Limb (tissue), 2 donors: ENCODE data around the gene NOTCH4.

Experiments
- DNase-seq, 2 donors: peaks; one replicate each; pipeline ENCODE4 v3.0.0-alpha.2; 2016; ENCODE audit errors: extremely low spot score in 2 of 2

Gene NOTCH4

DNA sequence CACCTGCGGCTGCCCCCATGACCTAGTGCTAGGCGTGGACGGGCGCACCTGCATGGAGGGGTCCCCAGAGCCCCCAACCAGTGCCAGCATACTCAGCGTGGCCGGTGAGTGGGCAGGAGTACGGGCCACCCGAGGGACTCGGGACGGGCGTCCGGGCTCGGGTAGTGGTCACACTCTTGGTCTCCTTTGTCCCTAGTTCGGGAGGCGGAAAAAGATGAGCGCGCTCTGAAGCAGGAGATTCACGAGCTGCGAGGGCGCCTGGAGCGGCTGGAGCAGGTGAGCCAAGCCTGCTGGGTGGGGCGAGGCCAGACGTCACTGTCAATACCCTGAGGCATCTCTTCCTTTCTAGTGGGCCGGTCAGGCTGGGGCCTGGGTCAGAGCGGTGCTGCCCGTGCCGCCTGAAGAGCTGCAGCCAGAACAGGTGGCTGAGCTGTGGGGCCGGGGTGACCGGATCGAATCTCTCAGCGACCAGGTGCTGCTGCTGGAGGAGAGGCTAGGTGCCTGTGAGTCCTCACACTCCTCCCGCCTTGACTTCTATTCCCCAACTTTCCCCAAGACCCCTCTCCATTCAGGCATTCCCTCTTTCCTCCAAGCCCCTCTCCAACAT, 56.6 kb downstream of the NOTCH4 start:
- no peak for DNase-seq

DNA sequence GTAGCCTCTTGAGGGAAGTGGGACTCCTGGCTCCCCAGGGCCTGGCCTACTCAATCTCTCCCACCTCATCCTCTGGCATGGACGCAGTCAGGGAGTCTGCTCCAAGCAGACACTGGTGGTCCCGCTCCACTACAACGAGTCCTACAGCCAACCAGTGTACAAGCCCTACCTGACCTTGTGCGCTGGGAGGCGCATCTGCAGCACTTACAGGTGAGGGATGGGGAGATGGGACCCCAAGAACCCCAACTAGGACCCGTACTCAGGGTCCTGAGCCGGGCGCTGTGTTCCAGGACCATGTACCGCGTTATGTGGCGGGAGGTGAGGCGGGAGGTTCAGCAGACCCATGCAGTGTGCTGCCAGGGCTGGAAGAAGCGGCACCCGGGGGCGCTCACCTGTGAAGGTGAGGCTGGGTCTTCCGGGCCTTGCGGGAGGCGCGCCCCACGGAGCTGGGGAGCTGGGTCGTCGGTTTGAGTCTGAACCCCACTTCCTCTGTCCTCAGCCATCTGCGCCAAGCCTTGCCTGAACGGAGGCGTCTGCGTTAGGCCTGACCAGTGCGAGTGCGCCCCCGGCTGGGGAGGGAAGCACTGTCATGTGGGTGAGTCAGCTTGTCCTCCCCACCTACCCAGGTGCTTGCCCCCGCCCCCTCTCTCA, 57.3 kb downstream of the NOTCH4 start:
- DNase-seq = no peak

DNA sequence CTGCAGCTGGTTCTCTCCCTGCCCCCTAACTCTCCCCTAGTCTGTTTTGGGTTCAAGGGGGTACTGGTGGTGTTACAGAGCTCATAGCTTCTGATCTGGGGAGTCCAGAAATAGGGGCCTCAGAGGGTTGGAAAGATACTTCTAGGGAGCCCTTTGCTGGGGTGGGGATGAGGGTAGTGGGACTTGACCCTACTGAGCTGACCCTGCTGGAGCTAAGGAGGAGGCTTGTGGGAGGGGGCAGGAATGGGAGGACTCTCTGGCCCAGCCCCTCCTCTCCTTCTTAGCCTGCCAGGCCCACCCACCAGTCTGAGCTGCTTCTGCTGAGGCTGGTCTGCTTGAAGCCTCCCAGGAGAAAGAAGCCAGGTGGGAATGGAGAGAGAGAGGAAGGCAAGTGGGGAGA, 59.6 kb downstream of the NOTCH4 start, which contains the start of gene EGFL8:
Gene EGFL8, plus strand, starts transcription at position 301 of the 400 bp plus-strand sequence. CDS start 1,571 bp downstream, outside the sequence.
- DNase-seq = no peak

DNA sequence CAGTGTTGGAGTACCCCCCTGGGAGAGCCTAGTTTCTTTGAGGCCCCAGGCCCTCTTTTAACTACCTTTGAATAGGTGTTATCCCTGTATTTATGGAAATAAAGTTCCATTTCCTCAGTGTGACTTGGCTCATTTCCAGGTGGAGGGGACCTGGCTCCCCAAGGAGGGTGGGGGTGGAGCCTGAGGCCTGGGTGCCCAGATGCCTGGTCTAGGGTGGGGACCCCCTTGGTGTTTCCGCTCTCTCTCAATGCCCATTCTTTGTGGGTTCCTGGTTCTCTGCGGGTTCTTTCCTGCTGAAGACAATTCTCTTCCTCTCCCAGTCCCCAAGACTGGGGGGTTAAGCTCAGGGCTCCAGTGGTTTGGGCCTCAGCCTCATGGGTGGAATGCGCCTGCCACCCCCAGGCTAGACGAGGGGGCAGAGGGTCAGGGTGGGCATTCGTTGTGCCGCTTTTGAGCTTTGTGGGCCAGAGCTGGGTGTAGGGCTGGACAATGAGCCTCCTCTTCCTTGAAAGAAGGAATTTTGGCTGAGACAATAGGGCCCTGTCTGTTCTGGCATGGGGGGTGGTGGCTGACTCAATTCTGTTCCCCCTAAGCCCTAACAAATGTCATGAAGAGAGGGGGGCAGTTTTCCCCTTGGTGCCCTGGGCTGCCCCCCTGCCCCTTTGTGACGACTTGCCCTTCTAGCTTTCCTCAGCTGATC, 60.2 kb downstream of the NOTCH4 start:
- no peak for DNase-seq

DNA sequence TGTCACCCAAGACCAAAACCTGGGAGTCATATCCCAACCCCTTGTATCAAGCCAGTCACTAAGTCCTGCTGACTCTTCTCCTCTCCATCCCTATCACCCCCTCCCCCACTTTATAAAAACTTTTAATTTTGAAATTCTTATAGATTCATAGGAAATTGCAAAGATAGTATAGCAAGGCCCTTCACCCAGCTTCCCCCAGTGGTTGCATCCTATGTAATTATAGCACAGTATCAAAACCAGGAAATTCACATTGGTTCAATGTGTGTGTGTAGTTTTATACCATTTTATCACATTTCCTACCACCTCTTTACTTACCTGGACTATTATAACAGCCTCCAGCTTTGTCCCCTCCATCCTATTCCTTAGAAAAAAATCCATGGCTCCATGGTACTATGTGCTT, 65.8 kb downstream of the NOTCH4 start:
- DNase-seq = no peak

DNA sequence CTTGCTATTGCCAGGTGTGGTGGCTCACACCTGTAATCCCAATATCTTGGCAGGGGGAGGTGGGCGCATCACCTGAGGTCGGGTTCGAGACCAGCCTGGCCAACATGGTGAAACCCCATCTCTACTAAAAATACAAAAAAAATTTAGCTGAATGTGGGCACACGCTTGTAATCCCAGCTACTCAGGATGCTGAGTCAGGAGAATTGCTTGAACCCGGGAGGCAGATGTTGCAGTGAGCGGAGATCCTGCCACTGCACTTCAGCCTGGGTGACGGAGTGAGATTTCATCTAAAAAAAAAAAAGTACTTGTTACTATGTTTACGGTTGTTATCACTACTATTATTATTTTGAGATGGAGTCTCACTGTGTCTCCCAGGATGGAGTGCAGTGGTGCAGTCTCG, 67.0 kb downstream of the NOTCH4 start:
- DNase-seq = no peak

DNA sequence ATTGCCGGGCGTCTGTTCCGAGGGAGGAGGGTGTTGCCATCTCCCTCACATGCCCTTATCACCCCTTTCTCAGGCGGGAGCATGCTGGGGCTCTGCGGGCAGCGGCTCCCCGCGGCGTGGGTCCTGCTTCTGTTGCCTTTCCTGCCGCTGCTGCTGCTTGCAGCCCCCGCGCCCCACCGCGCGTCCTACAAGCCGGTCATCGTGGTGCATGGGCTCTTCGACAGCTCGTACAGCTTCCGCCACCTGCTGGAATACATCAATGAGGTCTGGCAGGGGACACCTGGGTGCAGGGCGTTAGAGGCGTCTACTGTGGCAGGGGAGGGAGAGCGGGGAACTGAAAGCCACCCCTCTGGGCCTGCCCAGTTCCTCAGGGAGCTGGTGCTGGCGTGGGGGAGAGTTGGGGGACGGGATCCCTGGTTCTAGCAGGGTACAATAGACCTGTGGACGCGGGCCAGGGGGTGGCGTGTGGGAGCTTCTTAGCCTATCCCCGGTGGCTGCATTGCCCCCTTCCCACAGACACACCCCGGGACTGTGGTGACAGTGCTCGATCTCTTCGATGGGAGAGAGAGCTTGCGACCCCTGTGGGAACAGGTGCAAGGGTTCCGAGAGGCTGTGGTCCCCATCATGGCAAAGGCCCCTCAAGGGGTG, 69.2 kb downstream of the NOTCH4 start:
- peak; percentile 75 to 79 for DNase-seq

DNA sequence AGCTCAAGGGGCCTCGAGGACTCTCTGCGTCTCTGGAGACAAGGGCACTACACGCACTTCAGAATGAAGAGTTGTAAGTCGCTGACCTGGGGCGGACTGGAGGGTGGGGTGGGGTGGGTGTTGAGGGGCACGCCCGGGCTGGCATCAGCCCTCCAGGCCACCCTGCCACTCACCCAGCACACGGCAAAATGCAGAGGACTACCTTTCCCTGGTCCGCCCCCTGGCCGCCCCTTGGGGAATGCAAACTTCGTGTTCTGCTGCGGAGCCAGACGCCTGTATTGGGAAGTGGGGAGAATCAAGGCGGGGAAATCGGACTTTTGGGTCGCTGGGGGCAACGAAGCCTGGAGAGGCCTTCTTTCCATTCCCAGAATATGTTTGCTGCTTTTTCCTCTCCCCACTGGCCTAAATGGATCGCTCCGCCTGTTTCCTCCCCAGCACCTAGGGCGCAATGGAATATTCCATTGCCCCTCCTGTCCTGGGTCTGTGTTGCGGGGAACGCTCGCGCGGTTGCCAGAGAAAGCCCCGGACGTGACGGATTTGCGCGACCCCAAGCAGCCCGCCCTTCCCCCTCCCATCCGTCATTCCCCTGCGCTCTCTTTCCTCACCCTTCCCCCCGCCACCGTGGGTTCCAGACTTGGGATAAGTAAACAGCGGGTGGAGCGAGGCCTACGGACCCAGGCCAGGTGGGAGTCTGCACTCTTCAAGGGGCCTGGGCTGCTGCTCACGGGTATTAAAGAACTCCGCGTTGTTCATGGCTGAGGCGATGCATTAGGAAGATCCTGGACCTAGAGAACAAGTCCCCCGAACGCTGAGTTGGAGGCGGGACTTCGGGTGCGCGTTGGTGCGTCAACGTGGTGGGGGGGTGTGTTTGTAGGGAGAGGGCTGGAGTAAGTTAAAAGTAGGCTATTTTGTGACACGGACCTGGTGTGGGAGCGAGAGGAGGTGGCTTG, 70.0 kb downstream of the NOTCH4 start, which contains the start of gene PPT2:
Gene PPT2, plus strand, starts transcription at position 578 of the 950 bp plus-strand sequence. CDS start 454 bp downstream, outside the sequence.
- DNase-seq = peak; percentile 95

DNA sequence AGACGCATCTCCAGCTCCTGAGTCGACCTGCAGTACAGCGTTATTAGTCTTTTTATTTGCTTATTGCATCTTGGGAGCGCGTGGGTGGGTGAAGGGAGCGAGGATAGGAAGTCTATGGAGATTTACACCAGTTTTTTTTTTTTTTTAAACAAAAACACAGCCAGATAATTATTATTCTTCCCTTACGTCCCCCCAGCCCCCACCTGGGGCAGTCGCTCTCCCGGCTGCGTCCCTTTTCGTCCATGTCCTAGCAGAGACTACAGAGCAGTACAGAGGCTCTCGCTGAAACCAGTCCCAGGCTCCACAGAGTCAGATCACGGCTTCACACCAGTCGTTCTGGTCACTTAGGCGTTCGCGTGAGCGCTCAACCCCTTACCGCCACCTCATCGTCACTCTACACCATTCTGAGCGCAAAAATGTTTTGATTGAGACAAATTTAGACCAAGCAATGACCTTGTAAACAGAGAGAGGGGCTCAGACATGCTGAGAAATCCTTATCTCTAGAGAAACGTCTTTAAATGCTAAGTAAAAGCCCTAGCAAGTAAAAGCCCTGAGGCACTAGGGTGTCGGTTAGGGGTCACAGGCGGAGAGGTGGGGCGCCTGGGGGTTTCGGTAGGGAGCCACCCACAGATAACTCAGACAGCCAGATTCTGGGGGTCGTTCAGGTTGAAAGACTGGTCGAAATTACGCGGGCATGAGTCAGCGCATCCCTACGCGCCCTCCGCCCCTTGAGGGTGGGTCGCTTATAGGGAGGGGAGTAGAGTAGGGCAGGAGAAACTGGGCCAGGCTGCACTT, 70.9 kb downstream of the NOTCH4 start:
- peak in 1 of 2 donors; percentile 48 for DNase-seq

DNA sequence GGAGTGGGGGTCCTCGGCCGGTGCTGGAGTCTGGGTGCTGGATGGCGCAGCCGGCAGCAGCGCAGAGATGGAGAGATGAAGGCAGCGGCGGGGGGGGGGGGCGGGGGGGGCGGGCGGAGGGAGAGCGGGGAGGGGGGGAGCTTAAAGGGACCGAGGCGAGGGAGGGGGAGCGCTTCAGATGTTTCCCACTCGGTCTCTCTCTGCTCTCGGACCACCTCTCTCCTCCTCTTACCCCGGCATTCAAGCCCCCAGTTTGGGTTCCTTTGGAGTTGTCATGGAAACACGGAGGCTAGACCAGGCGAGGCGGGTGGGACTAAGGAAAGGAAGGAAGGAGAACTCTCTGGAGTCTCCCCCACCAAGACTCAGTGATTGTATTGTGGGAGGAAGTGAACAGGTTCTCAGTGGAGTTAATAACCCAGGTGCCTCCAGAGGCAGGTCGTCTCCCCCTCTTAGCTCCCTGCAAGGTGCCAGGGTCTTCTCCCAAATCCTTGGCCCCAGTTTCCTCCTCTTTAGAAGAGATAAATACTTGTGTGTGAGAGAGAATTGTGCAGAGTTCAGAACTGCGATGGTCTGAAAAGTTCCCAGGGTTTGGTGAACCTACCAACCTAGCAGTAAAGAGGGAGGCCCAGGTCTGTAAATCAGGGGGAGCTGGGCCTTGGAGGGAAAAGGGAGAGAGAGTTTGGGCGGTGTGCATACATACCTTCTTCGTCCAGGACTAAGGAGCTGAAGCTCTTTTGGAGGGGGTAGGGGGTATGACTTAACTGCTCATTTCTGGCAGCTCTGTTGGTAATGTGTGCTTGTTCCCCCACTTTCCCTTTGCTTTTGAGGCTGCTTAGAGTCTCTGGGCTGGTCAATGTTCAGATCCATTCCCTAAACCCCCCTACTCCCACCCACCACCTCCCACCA, 71.8 kb downstream of the NOTCH4 start, which contains the start of gene PRRT1:
Gene PRRT1, minus strand, starts transcription at position 77 of the 906 bp plus-strand sequence. CDS start 112 bp downstream, outside the sequence.
- DNase-seq = peak in 1 of 2 donors; percentile 49

DNA sequence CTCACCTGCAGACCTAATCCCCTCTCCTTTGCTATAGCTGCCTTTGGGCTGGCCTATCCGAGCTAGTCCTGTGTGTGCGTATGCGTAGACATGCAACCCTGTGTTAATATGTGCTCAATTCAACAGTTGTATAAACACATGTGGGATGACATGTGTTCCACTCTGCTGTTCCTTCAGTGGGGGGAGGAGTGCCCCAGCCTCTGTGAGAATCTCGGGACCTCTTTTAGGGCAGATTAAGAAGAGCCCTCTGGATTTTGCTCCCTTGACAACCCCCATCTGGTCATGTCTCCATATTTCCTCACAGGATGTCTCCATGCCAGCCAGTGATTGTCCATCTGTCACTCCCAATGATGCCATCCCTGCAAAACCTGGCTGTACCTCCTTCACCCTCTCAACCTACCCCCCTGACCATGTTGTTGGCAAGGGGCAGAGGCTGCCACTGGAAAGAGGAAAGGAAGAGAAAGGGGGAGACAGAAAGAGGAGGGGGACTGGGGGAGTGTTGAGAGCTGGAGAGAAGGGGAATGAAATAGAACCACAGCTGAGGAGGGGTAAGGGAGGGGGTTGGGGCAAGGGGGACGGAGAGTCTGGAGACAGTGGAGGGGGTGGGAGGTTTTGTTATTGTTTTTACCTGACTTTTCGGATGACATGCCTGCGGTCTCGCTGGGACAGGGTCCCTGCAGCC, 72.5 kb downstream of the NOTCH4 start:
- DNase-seq = peak in 1 of 2 donors; percentile 42

DNA sequence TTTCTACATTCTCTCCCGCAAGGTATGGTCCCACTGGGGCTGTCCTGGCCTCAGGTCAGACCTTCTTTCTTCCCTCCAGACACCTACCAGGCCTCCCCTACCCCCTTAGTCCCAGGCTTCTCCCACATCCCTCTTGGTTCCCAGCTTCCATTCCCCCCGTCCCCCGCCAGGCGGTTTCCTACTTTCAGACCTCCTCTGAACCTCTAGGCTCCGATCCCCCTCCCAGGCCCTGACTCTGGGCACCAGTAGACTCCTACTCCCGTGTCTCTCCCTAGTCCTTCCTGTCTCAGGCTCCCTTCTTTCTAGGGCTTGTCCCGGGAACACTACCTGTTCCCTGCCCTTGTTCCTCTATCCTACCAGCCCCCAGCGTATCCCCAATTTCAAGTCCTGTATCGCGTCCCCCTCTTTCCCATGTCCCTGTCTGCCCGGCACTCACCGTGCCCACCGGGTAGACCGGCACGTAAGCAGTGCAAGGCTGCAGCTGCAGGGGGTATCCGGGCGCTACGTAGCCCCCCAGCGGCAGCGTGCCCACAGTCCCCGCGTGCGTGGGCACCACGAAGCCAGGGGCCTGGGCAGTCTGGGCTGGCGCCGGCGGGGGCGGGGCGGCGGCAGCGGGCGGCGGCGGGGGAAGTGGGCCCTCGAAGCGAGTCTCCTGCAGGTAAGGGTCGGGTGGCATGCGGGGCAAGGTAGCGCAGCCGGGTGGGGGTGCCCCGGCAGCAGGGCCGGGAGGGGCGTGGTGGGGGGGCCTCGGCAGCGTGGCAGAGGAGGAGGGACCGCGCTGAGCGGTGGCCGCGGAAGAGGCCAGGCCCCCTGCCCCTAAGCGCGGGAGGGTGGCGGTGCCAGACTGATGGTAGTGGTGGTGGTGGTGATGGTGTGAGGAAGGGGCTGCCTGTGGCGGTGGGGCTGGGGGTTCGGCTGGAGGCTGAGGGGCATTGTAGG, 73.7 kb downstream of the NOTCH4 start:
- DNase-seq = peak in 1 of 2 donors; percentile 42

DNA sequence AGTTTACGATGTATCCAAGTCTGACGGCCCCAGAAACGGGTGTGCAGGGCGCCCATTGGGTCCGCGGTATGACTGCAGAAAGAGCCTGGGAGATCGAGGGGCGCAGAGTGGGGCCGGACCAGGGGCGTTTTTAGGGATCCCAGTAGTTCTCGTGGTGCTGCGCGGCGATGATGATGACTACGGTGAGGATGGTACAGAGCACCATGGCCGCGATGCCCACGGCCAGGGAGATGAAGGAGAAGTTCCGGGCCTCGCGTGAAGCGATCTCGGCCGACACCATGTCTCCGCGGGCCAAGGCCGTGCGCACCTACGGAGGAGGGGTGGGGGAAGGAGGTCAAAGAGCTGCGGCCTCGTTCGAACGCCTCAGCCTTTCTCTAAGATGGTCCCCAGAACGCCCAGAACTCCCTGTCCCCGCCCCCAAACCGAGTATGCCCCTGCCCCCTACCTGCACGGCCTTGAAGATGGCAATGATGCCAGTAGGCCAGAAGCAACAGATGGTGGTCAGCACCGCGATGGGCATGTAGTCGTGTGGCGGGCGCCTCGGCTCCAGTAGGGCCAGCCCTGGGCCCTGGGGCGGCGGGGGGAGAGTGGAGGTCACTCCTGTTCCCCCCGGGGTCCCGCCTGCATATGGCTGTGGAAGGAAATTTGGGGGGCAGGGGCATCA, 74.6 kb downstream of the NOTCH4 start:
- no peak for DNase-seq

DNA sequence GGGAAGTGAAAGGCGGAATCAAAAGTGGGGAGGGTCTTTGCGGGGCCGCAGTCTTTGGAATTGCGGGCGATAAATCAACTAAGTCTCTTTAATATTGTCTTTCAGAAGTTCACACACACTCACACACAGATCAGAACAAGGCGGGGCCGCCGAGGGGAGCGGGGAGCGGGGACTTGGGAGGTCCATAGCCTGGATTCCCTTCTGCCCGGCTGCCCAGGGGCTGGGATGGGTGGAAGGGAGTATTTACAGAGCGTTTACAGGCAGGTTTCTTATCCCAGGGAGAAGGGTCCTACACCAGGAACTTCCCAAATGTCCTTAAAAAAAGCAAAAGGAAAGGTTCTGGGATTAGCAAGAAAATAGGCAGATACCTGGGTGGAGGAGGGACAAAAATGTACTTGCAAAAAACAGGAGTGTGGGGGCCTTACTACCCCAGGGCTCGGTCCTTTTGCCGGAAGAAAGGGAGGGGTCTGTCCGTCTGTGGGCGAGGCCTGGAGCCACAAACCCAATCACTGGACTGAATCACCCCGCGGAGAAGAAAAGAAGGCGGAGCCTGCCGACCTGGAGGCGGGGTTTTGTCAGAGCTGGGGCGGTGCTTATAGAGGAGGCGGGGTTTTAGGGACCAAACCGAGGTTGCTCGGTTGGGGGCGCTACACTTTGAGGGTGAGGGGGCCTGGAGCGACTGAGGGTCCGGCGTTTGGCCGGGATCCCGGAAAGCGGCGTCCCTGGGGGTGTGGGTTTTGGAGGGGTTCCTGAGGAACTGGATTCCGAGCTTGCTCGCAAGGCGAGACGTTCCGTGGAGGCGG, 75.4 kb downstream of the NOTCH4 start:
- DNase-seq = peak in 1 of 2 donors; percentile 86

DNA sequence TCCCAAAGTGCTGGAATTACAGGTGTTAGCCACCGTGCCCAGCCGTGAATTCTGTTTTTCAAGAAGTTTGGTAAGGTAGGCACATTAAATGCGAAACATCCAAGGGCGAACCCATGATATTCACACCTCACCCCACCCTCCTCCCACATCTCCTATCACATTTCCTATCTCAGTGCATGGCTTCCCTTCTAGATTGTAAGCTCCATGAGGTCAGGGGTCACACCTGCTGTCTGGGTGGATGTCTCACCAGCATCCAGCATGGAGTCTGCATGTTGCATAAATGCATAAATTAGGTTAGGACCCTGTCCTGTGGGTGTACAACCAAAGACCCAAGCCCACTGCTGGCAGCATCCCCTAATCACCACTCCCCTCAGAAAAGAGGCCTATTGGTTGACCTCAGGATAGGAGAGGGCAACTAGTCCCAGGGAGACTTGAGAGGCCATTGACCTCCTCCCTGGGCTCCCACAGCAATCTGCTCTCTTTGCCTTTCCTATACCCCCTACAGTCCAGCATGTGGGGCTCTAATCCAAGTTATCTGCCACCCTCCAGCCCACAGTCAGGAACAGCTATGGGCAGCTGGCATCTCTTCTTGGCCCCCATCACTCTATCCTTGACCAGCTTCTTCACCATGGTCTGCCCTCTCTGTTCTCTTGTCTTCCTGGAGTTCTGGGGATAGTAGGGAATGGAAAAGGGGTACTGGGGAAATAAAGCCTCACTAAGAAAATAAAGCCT, 76.3 kb downstream of the NOTCH4 start:
- no peak for DNase-seq
